Measurements from ENCODE around the gene WBP2.

The WBP2 gene

GRCh38 chr17:75839942-75840798, 15.0 kb downstream of the WBP2 start:
- H3K27ac ChIP-seq (ENCODE audit: low read depth, low read length): no peak overlapping the region
- no peaks in the 10 kb centered on the region for H3K36me3 ChIP-seq (ENCODE audit: insufficient read depth, low read length)
- 94% methylated on average over 36 of the region's 36 CpGs for WGBS
- no peak overlapping the region for H3K4me3 ChIP-seq (ENCODE audit: low read length)
- H3K27me3 ChIP-seq (ENCODE audit: insufficient read depth, low read length): no peaks in the 10 kb centered on the region
- H3K4me1 ChIP-seq (ENCODE audit: insufficient read depth, low read length): no peaks in the 10 kb centered on the region
- H3K9ac ChIP-seq (ENCODE audit: low read depth, low read length): no peak overlapping the region
- H3K9me3 ChIP-seq (ENCODE audit: insufficient read depth, low read depth, low read length): no peaks in the 10 kb centered on the region

- Histone ChIP-seq H3K27me3 (ENCODE audit: insufficient read depth, low read length) (no peaks in the 10 kb centered on the region), H3K4me1 (ENCODE audit: insufficient read depth, low read length) (peaks cover 2% of the 10 kb centered on the region), H3K9me3 (ENCODE audit: insufficient read depth, low read depth, low read length) (no peaks in the 10 kb centered on the region), H3K4me3 (ENCODE audit: low read length) (no peak overlapping the region), H3K9ac (ENCODE audit: low read depth, low read length) (no peak overlapping the region), H3K36me3 (ENCODE audit: insufficient read depth, low read length) (no peaks in the 10 kb centered on the region), H3K27ac (ENCODE audit: low read depth, low read length) (no peak overlapping the region)
- 94% methylated on average over 15 of the region's 15 CpGs for WGBS
Measured at GRCh38 chr17:75838410-75838809, 16.7 kb downstream of the WBP2 start.

- no peak overlapping the region for H3K9ac ChIP-seq (ENCODE audit: low read depth, low read length)
- H3K4me3 ChIP-seq (ENCODE audit: low read length): no peak overlapping the region
- H3K27ac ChIP-seq (ENCODE audit: low read depth, low read length): no peak overlapping the region
- no peaks in the 10 kb centered on the region for H3K9me3 ChIP-seq (ENCODE audit: insufficient read depth, low read depth, low read length)
- H3K36me3 ChIP-seq (ENCODE audit: insufficient read depth, low read length): no peaks in the 10 kb centered on the region
- 95% methylated on average over 7 of the region's 7 CpGs for WGBS
- H3K27me3 ChIP-seq (ENCODE audit: insufficient read depth, low read length): no peaks in the 10 kb centered on the region
- H3K4me1 ChIP-seq (ENCODE audit: insufficient read depth, low read length): peaks cover 5% of the 10 kb centered on the region
Measured at GRCh38 chr17:75837899-75838298, 17.2 kb downstream of the WBP2 start.

DNA sequence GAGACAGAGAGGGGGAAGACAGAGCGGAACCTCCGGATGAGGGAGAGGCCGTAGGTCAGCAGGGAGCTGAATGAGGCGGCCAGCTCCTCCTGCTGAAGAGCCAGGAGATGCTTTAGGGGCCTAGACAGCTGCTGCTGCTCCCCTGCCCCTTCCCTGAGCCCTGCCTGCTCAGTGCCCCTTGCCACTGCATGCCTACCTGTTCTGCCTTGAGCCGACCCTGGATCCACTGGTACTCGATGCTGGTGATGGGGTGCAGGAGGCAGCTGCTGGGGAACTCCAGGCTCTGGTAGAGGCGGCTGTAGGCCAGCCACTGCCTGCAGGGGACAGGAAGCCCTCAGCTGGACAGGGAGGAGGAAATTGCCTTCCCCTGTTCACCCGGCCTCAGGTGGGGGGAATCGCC, 18.5 kb downstream of the WBP2 start:
- Histone ChIP-seq H3K27ac (ENCODE audit: low read depth, low read length) (no peak overlapping the region), H3K4me1 (ENCODE audit: insufficient read depth, low read length) (peaks cover 11% of the 10 kb centered on the region), H3K4me3 (ENCODE audit: low read length) (no peak overlapping the region), H3K27me3 (ENCODE audit: insufficient read depth, low read length) (no peaks in the 10 kb centered on the region), H3K36me3 (ENCODE audit: insufficient read depth, low read length) (no peaks in the 10 kb centered on the region), H3K9ac (ENCODE audit: low read depth, low read length) (no peak overlapping the region), H3K9me3 (ENCODE audit: insufficient read depth, low read depth, low read length) (no peaks in the 10 kb centered on the region)
- WGBS: 87% methylated on average over 9 of the region's 9 CpGs

DNA sequence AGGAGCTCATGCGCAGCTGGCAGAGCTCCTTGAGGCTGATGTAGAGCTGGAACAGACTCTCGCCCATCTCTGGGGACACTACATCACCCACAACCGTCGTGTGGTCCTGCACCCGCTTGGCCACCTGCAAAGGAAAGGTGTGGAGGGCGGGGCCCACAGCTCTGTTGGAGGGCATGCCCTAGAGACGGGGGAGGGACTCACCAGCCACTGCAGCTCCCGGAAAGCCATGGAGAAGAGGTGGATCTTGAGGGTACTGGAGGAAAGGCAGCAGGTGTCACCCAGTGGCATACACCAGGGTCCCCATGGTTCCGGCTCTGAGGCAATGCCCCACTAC, 19.5 kb downstream of the WBP2 start:
- no peak overlapping the region for H3K9ac ChIP-seq (ENCODE audit: low read depth, low read length)
- no peak overlapping the region for H3K27ac ChIP-seq (ENCODE audit: low read depth, low read length)
- no peaks in the 10 kb centered on the region for H3K9me3 ChIP-seq (ENCODE audit: insufficient read depth, low read depth, low read length)
- H3K27me3 ChIP-seq (ENCODE audit: insufficient read depth, low read length): no peaks in the 10 kb centered on the region
- no peaks in the 10 kb centered on the region for H3K36me3 ChIP-seq (ENCODE audit: insufficient read depth, low read length)
- peaks cover 16% of the 10 kb centered on the region for H3K4me1 ChIP-seq (ENCODE audit: insufficient read depth, low read length)
- no peak overlapping the region for H3K4me3 ChIP-seq (ENCODE audit: low read length)
- WGBS: 91% methylated on average over 9 of the region's 9 CpGs

GRCh38 chr17:75834928-75835653, 20.0 kb downstream of the WBP2 start:
- no peaks in the 10 kb centered on the region for H3K9me3 ChIP-seq (ENCODE audit: insufficient read depth, low read depth, low read length)
- H3K4me3 ChIP-seq (ENCODE audit: low read length): no peak overlapping the region
- H3K4me1 ChIP-seq (ENCODE audit: insufficient read depth, low read length): peaks cover 18% of the 10 kb centered on the region

DNA sequence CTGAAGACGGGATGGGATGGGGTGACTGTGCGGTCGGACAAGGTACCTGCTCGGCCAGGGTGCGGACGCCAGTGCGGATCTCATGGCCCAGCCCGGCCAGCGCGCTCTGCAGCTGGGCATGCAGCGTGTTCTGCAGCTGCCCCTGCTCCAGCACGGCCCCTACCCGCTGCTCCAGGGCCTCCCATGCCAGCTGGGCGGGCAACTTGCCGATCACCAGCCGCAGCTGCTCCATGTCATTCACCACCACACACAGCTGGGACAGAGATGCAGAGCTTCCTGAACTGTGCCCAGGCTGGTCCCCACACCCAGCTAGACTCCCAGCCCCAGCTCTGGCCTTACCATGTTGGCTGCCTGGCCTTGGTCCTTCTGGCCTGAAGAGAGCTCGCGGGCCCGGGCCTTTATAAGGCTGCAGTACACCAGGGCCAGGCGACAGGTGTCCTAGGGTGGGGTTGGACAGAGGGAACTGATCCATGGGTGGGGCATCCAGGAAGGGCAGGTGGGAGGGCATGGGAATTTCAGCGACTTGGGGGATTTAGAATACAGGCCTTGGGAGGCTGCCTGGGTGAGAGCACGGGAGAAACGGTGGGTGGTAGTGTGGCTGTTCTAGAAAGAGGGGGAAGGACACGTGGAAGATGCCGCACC, 20.7 kb downstream of the WBP2 start:
- H3K4me3 ChIP-seq (ENCODE audit: low read length): no peak overlapping the region
- peaks cover 18% of the 10 kb centered on the region for H3K4me1 ChIP-seq (ENCODE audit: insufficient read depth, low read length)
- H3K27ac ChIP-seq (ENCODE audit: low read depth, low read length): no peak overlapping the region
- no peaks in the 10 kb centered on the region for H3K9me3 ChIP-seq (ENCODE audit: insufficient read depth, low read depth, low read length)
- no peaks in the 10 kb centered on the region for H3K27me3 ChIP-seq (ENCODE audit: insufficient read depth, low read length)
- WGBS: 95% methylated on average over 25 of the region's 25 CpGs
- no peaks in the 10 kb centered on the region for H3K36me3 ChIP-seq (ENCODE audit: insufficient read depth, low read length)
- H3K9ac ChIP-seq (ENCODE audit: low read depth, low read length): no peak overlapping the region

More at GRCh38 chr17:75834928-75835653, 20.0 kb downstream of the WBP2 start:
- Histone ChIP-seq H3K27ac (ENCODE audit: low read depth, low read length) (no peak overlapping the region), H3K36me3 (ENCODE audit: insufficient read depth, low read length) (no peaks in the 10 kb centered on the region), H3K27me3 (ENCODE audit: insufficient read depth, low read length) (no peaks in the 10 kb centered on the region), H3K9ac (ENCODE audit: low read depth, low read length) (no peak overlapping the region)
- 87% methylated on average over 24 of the region's 24 CpGs for WGBS

DNA sequence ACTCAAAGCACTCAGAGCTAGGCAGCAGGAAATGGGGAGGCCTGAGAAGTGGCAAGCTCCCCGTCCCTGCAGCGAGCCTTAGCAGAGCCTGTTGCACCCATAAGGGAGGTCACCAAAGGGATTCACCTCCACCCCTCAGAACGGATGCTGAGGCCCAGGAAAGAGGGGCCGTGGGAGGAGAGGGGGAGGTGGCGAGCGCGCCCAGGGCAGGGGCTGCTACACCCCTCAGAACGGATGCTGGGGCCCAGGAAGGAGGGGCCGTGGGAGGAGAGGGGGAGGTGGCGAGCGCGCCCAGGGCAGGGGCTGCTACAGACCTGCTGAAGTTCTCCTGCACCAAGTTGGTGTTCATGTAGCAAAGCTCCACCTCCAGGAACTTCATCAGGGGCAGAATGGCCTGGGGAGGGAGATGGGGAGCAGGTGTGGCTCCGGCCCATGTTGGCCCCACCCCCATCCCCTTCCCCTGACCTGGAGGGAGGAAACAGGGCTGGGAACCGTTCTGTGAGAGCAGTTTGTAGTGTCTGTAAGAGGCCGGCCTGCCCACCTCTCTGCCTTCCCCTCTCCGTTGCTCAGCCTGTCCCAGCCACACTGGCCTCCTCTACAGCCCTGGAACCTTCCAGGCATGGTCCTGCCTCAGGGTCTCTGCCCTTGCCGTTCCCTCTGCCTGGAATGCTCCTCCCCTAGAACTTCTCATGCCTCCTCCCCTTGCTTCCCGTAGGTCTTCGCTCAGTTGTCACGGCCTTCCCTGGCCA, 22.3 kb downstream of the WBP2 start:
- WGBS: 35% methylated on average over 18 of the region's 20 CpGs

GRCh38 chr17:75832164-75832651, 22.9 kb downstream of the WBP2 start:
- Histone ChIP-seq H3K4me3 (ENCODE audit: low read length) (peak overlapping the region; percentile 30), H3K4me1 (ENCODE audit: insufficient read depth, low read length) (peaks cover 20% of the 10 kb centered on the region), H3K9ac (ENCODE audit: low read depth, low read length) (peak overlapping the region; percentile 30; the same call in 1 of the 2 replicates), H3K36me3 (ENCODE audit: insufficient read depth, low read length) (no peaks in the 10 kb centered on the region), H3K27ac (ENCODE audit: low read depth, low read length) (peak overlapping the region; percentile 63; the same call in 1 of the 2 replicates), H3K9me3 (ENCODE audit: insufficient read depth, low read depth, low read length) (no peaks in the 10 kb centered on the region), H3K27me3 (ENCODE audit: insufficient read depth, low read length) (no peaks in the 10 kb centered on the region)
- 87% methylated on average over 10 of the region's 10 CpGs for WGBS

More for the DNA sequence above, 22.3 kb downstream of the WBP2 start:
- H3K27me3 ChIP-seq (ENCODE audit: insufficient read depth, low read length): no peaks in the 10 kb centered on the region
- H3K9me3 ChIP-seq (ENCODE audit: insufficient read depth, low read depth, low read length): no peaks in the 10 kb centered on the region
- peak overlapping the region; percentile 30; the same call in 1 of the 2 replicates for H3K9ac ChIP-seq (ENCODE audit: low read depth, low read length)
- H3K4me1 ChIP-seq (ENCODE audit: insufficient read depth, low read length): peaks cover 18% of the 10 kb centered on the region
- no peaks in the 10 kb centered on the region for H3K36me3 ChIP-seq (ENCODE audit: insufficient read depth, low read length)
- peak overlapping the region; percentile 63; the same call in 1 of the 2 replicates for H3K27ac ChIP-seq (ENCODE audit: low read depth, low read length)
- peak overlapping the region; percentile 30 for H3K4me3 ChIP-seq (ENCODE audit: low read length)

DNA sequence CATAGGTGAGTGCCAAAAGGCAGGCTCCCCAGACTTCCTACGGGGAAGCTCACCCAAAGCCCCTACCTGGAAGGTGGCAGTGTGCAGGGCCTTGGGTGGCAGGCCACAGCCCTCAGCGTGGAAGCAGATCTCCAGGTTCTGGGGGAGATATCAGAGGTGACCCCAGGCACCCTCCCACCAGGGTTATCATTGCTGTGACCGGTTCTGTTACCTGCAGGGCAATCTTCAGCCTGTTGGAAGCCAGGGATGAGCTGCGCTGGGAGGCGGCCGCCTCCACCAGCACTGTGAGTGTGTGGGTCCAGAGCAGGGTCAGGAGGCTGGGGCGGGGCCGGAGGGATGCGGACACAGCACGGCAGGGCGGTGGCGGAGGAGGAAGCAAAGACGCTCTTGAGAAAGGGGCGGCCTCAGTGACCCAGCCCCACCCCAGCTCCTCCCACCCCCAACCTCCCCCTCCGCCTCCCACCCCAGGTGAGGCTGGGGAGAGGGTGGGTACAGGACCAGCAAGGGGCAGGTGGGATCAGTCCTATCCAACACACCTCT, 24.0 kb downstream of the WBP2 start:
- Histone ChIP-seq H3K27ac (ENCODE audit: low read depth, low read length) (no peak overlapping the region), H3K36me3 (ENCODE audit: insufficient read depth, low read length) (no peaks in the 10 kb centered on the region), H3K4me1 (ENCODE audit: insufficient read depth, low read length) (peaks cover 23% of the 10 kb centered on the region), H3K9ac (ENCODE audit: low read depth, low read length) (no peak overlapping the region), H3K27me3 (ENCODE audit: insufficient read depth, low read length) (no peaks in the 10 kb centered on the region), H3K4me3 (ENCODE audit: low read length) (no peak overlapping the region), H3K9me3 (ENCODE audit: insufficient read depth, low read depth, low read length) (no peaks in the 10 kb centered on the region)
- 91% methylated on average over 6 of the region's 15 CpGs for WGBS
